Ecto neural progenitor cell (in vitro differentiated cells): Measurements from ENCODE around the gene SFRP5.

Experiments
- DNase-seq: peaks from one replicate; pipeline ENCODE4 v3.0.0-alpha.2; 2018; ENCODE audit warnings: low spot score

Gene SFRP5

GRCh38 chr10:97785731-97786130 lies 13.9 kb upstream of the SFRP5 start:
- DNase-seq = no peak

GRCh38 chr10:97785231-97785630 lies 13.4 kb upstream of the SFRP5 start:
- DNase-seq = no peak

DNA sequence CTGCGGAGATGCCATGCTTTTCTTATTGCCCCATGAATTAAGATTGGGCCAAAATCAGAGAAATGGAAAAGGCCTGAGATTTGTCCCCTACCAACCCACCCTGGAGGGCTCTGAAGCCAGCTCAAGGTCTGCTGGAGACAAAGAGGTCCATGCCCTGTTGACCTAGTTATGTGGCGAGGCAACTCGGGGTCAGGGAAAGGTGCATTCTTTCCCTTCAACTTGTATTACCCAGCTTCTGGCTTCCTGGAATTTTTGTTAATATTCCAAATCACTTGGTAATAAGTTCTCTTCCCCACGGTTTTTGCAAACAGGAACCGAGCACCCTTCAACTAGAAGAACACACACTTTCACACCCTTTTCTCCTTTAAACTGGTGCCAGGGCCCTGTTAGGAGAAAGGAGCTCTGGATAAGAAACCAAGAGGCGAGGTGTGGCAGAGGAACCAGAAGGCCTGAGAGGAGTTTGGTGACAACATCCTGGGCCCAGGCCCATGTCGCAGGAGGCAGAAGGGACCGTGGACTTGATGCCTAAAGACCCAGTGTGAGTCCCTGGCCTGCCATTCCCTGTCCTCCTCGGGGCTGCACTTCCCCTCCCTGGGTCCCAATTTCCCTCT lies 12.5 kb upstream of the SFRP5 start:
- DNase-seq = no peak

- DNase-seq = no peak
Measured at GRCh38 chr10:97782455-97783228, 10.8 kb upstream of the SFRP5 start.

GRCh38 chr10:97781618-97782331 lies 10.0 kb upstream of the SFRP5 start:
- DNase-seq = no peak

GRCh38 chr10:97780841-97781617 lies 9.2 kb upstream of the SFRP5 start:
- DNase-seq = no peak

DNA sequence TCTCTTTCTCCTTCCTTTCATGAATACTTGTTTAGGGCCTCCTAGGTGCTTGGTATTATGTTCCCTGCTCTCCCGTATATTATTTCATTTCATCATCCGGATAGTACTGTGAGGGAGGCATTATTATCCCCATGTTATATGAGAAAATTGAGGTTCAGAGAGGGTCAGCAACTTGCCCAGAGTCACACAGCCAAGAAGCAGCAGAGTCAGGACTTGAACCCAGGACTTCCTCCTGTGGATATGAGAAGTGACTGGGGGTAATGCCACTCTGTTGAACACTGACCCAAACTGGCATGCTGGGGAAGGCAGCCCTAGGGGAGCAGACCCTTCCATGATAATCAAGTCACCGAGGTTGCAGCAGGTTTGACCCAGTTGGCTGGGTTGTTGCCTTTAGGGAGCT lies 8.2 kb upstream of the SFRP5 start:
- DNase-seq = no peak

DNA sequence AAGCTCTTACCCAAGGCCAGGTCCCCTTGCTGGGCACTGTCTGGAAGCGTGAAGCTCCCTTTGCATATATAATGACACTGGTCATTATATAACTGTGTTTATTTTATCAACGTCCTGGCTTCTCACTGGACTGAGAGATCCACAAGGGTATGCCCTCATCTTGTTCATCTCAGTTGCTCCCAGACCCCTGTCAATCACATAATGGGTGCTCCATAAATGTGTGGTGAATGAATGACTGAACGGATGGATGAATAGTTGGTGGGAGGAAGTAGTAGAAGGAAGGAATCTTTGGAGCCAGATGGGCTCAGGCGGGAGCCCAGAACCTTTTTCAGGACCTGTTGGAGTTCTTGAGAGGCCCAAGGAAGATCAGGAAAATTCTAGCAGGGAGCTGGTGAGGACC lies 7.7 kb upstream of the SFRP5 start:
- DNase-seq = no peak

- no peak for DNase-seq
Measured at GRCh38 chr10:97778452-97779302, 6.9 kb upstream of the SFRP5 start.

DNA sequence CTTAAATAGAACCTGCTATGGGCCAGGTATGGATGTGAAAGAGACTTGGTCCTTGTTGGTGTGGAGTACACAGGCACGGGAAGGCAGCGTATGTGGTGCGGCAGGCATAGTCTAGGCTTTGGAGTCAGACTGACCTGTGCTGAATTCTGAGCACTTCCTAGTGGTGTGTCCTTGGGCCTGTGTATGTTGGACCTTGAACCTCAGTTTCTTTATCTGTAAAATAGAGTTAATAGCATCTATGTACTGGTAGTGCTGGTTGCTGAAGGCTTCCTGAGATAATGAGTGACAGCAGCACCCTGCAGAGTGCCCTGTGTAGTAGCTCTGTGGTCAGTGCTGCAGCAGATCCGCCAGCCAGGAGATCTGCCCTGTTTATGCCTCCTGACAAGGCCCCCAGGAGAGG lies 5.3 kb upstream of the SFRP5 start:
- no peak for DNase-seq

DNA sequence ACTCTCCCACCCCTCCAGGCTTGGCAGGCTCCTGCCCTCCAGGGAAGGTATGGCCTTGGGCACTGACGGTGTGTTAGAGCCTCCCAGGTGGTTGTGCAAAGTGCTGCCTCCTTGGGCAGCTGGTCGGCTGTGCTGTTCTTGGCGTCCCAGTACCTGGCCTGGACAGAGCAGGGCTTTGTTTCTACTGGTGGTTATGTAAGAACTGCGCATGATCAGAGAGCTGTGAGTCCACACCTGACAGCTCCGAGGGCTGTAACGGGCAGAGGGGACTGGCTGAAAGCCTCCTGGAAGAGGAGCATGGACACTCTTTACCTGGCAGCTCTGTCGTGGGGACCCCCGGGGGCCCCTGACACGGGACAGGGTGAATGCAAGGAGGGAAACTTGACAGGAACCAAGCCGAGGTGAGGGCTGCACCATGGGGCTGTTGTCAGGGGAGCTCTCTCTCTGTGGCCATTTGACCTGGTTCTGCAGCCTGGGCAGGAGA lies 3.1 kb upstream of the SFRP5 start:
- no peak for DNase-seq

DNA sequence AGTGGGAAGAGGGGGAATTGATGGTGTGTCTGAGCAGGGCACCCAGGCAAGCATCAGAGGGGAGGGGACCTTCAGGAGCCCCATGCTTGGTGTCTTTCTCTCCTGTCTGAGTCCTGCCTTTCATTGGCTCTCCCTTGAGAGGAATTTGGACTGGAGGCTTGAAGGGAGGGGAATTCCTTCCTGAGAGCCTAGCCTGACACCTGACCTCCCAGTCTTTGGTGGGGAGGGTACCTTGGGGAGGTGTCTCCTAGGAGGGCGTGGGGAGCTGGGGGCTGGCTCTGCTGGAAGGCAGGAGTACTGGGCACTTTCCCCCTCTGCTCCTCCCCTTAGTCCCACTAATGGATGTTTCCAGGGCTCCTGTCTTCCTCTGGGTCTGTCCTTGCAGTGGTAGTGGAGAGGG lies 1.3 kb upstream of the SFRP5 start:
- DNase-seq = no peak

- peak; percentile 66 for DNase-seq
Measured at GRCh38 chr10:97771055-97771891, 526 bp downstream of the SFRP5 start.

DNA sequence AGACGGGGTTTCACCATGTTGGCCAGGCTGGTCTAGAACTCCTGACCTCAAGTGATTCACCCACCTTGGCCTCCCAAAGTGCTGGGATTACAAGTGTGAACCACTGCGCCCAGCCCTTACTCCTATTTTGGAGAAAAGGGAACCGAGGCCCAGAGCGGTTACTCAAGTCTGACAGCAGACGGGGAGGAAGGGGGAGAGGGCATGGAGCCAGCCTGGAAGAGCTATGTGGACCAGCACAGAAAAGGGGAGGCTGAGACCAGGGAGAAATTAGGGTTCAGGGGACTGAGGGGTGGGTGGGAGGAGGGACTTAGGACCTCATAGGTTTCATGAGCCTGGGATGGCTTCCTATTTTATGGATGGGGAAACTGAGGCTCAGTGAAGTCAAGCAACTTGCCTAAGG lies 1.5 kb downstream of the SFRP5 start:
- DNase-seq = no peak

- no peak for DNase-seq
Measured at GRCh38 chr10:97768322-97769315, 3.2 kb downstream of the SFRP5 start.

DNA sequence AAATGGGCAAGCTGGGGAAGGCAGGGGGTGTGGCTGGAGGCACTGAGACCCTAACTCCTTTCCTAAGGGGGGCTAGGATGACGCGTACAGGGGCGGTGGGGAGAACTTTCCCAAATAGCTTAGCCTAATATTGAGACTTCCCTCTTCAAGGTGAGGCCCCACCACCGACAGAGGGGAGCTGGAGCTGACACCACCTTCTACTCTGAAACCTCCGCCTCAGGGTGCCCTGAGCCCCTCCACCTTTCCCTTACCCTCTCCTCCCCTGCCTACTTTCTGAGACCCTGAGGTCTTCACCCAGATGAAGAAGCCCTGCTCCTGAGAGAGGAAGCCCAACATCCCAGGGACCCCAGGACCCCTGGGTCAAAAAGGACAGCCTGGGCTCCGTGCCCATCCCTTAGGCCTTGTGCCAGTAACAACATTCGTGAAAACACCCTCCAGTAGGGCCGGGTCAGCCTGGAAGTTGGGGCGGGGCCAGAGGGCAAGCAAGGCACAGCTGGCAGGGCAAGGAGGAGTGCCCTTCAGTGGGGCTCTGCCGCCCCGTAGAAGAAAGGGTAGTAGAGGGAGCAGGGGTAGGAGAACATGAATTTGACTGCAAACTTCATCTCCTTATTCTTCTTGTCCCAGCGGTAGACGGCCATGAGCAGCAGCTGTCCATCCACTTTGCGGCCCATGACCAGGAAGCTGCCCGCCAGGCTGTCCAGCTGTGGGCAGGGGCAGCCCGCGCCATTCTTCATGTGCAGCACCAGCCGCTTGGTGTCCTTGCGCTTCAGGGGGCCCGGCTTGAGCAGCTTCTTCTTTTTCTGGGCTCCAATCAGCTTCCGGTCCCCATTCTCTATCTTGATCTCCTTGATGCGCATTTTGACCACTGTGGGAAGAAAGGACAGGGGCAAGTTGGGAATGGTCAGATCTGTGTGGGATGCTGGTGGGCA lies 4.5 kb downstream of the SFRP5 start:
- no peak for DNase-seq

DNA sequence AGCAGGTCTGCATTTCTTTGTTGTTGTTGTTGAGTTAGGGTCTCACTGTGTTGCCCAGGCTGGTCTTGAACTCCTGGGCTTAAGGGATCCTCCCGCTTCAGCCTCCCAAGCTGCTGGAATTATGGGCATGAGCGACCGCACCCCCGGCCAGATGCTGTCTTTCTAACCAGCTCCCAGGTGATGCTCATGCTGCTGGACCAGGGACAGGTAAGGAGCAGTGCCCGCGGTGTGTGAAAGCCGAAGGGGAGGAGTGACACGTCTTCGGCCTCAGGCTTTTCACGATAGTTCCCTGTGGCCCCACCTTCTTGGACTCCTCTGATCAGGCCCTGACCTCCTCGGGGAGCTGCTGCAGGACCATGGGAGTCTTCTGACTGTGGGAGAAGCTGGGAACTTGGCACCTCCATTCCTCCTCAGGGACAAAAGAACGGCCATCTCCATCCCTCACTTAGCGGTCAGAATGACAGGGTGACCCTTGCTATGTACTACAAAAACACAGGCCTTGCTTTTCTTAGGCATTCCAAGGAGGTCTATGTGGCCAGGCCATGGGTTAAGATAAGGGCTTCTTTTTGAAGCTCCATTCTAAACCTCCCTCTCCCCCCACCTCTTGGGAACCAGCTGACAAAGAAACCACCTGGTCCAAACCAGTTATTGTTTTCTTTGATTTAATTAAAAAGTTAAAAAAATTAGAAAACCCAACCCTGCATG lies 5.5 kb downstream of the SFRP5 start:
- DNase-seq = no peak
